ENCODE measurements around the gene KLF7.

Gene KLF7

DNA sequence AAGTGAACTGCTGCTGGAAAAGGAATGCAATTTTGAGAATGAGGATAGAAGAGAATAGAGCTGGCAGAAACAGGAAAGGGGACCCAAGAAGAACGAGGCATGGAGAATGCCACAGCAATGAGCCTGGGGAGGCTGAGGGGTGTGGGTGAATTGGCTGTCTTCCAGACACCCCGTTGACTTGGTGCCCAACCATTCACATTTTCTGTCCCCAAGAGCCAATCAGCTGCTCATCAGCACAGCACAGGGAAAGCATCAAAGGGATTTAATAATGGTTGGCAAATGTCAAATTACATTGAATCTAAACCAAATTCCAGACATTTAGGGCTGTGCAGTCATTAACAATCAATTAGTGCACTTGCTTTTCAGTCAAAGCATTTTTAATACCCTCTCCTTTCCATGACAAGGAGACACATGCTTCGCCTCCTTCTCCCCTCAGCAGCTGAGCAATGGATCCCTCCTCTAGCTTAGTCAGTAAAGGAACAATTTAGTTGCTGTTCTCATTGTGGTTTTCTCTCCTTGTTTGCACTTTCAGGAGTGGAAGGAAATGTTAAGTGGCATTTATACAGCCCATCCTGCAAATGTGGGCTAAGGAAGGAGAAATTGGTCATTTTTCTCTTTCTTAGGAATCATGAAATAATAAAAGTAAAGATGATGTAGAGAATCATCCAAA lies 98.8 kb downstream of the KLF7 start:
- Histone ChIP-seq H3K27me3 (ENCODE audit: control insufficient read depth, insufficient read depth, low read length) (no peaks in the 10 kb centered on the region), H3K4me3 (ENCODE audit: low read depth, low read length) (no peak overlapping the region), H3K36me3 (ENCODE audit: control insufficient read depth, insufficient read depth, low read length) (no peaks in the 10 kb centered on the region), H3K4me1 (ENCODE audit: control insufficient read depth, insufficient read depth, low read length) (no peaks in the 10 kb centered on the region), H3K9ac (ENCODE audit: low read depth, low read length) (no peak overlapping the region), H3K9me3 (ENCODE audit: control insufficient read depth, insufficient read depth, low read length) (no peaks in the 10 kb centered on the region)

- H3K9me3 ChIP-seq (ENCODE audit: control insufficient read depth, insufficient read depth, low read length), result no peaks in the 10 kb centered on the region
- no peak overlapping the region for H3K9ac ChIP-seq (ENCODE audit: low read depth, low read length)
- H3K36me3 ChIP-seq (ENCODE audit: control insufficient read depth, insufficient read depth, low read length), result no peaks in the 10 kb centered on the region
- H3K4me3 ChIP-seq (ENCODE audit: low read depth, low read length), result no peak overlapping the region
- H3K27me3 ChIP-seq (ENCODE audit: control insufficient read depth, insufficient read depth, low read length), result no peaks in the 10 kb centered on the region
- no peaks in the 10 kb centered on the region for H3K4me1 ChIP-seq (ENCODE audit: control insufficient read depth, insufficient read depth, low read length)
Observed at GRCh38 chr2:207066166-207066565, 99.6 kb downstream of the KLF7 start.

GRCh38 chr2:207064128-207064690 lies 101.5 kb downstream of the KLF7 start:
- Histone ChIP-seq H3K27me3 (ENCODE audit: control insufficient read depth, insufficient read depth, low read length) (no peaks in the 10 kb centered on the region), H3K36me3 (ENCODE audit: control insufficient read depth, insufficient read depth, low read length) (no peaks in the 10 kb centered on the region), H3K4me1 (ENCODE audit: control insufficient read depth, insufficient read depth, low read length) (no peaks in the 10 kb centered on the region), H3K9me3 (ENCODE audit: control insufficient read depth, insufficient read depth, low read length) (no peaks in the 10 kb centered on the region), H3K9ac (ENCODE audit: low read depth, low read length) (no peak overlapping the region), H3K4me3 (ENCODE audit: low read depth, low read length) (no peak overlapping the region)

DNA sequence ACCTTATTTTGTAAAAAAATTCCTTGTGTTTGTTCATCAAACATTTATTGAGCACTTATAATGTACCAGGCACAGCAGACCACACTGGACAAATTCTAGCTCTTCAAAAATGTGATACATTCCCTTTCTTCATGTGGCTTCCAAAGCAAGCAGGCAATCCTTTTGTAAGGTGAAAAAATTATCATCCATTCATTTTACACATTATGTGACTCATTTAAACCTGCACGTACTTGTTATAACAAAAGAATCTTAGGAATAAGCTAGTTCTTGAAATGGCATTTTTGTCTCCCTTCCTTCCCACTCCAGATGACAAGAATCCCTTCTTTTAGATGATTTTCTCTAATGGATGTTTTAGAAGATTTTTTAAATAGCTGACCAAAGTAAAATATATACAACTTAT lies 104.6 kb downstream of the KLF7 start:
- H3K9ac ChIP-seq (ENCODE audit: low read depth, low read length), result no peak overlapping the region
- H3K4me1 ChIP-seq (ENCODE audit: control insufficient read depth, insufficient read depth, low read length), result no peaks in the 10 kb centered on the region
- no peak overlapping the region for H3K4me3 ChIP-seq (ENCODE audit: low read depth, low read length)
- no peaks in the 10 kb centered on the region for H3K9me3 ChIP-seq (ENCODE audit: control insufficient read depth, insufficient read depth, low read length)
- no peaks in the 10 kb centered on the region for H3K27me3 ChIP-seq (ENCODE audit: control insufficient read depth, insufficient read depth, low read length)
- no peaks in the 10 kb centered on the region for H3K36me3 ChIP-seq (ENCODE audit: control insufficient read depth, insufficient read depth, low read length)

DNA sequence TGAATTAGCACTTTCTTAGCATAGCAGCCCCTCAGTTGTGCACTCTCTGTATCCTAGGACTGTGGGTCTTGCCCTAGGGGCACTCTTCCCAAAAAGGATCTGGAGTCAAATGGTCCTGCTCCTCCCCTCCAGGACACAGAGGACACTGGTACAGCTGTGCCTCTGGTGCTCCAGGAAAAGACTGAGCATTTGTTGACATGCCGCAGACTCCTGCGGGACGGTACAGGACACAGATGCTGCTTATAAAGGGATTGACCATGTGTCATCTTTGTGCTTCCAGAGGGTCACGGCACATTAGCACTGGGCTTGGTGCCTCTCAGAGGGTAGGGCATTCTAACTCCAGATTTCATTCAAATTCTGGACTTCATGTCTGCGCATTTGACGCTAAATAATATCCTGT lies 110.5 kb downstream of the KLF7 start:
- Histone ChIP-seq H3K9ac (ENCODE audit: low read depth, low read length) (no peak overlapping the region), H3K4me1 (ENCODE audit: control insufficient read depth, insufficient read depth, low read length) (no peaks in the 10 kb centered on the region), H3K36me3 (ENCODE audit: control insufficient read depth, insufficient read depth, low read length) (no peaks in the 10 kb centered on the region), H3K4me3 (ENCODE audit: low read depth, low read length) (no peak overlapping the region), H3K9me3 (ENCODE audit: control insufficient read depth, insufficient read depth, low read length) (no peaks in the 10 kb centered on the region), H3K27me3 (ENCODE audit: control insufficient read depth, insufficient read depth, low read length) (no peaks in the 10 kb centered on the region)

GRCh38 chr2:207054521-207054920 lies 111.2 kb downstream of the KLF7 start:
- no peaks in the 10 kb centered on the region for H3K36me3 ChIP-seq (ENCODE audit: control insufficient read depth, insufficient read depth, low read length)

DNA sequence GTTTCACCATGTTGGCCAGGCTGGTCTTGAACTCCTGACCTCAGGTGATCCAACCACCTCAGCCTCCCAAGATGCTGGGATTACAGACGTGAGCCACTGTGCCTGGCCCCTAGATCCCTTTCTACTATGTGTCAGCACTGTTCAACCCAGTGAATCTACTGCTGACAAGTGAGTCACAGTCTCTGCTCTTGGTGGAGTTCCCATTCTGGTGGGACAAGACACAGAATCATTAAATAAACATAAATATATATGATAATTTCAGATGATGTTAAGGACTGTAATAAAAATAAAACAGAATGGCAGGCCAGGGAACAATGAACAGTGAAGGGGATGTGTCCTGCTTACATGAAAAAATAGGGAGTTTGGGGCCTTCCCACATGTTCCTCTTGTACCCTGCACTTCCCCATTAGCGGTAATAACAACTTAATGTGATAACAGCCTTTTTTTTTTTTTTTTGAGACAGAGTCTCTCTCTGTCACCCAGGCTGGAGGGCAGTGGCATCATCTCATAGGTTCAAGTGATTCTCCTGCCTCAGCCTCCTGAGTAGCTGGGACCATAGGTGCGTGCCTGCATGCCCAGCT lies 114.3 kb downstream of the KLF7 start:
- Histone ChIP-seq H3K4me3 (ENCODE audit: low read depth, low read length) (no peak overlapping the region), H3K9ac (ENCODE audit: low read depth, low read length) (no peak overlapping the region), H3K27me3 (ENCODE audit: control insufficient read depth, insufficient read depth, low read length) (no peaks in the 10 kb centered on the region), H3K36me3 (ENCODE audit: control insufficient read depth, insufficient read depth, low read length) (no peaks in the 10 kb centered on the region), H3K9me3 (ENCODE audit: control insufficient read depth, insufficient read depth, low read length) (no peaks in the 10 kb centered on the region), H3K4me1 (ENCODE audit: control insufficient read depth, insufficient read depth, low read length) (peaks cover 5% of the 10 kb centered on the region)

More at GRCh38 chr2:207054521-207054920, 111.2 kb downstream of the KLF7 start:
- no peaks in the 10 kb centered on the region for H3K9me3 ChIP-seq (ENCODE audit: control insufficient read depth, insufficient read depth, low read length)
- H3K4me3 ChIP-seq (ENCODE audit: low read depth, low read length), result no peak overlapping the region
- no peak overlapping the region for H3K9ac ChIP-seq (ENCODE audit: low read depth, low read length)
- H3K27me3 ChIP-seq (ENCODE audit: control insufficient read depth, insufficient read depth, low read length), result no peaks in the 10 kb centered on the region
- no peaks in the 10 kb centered on the region for H3K4me1 ChIP-seq (ENCODE audit: control insufficient read depth, insufficient read depth, low read length)

DNA sequence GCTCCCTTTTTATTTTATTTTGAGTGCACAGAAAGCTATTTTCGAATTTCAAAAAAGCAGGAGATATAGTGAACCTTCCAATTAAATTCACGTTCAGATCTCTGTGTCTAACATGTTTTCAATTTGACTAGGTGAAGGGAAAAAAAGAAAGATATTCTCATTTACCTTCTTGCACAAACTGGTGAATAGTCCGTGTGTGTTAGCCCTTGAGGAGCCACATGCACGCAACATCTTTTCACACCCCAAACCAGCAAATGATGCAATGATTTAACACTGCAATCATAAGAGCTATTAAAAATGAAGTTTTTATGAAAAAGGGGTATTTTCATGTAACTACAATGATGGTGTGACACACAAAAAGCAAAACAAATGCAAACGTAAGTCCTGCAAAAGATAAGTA lies 116.6 kb downstream of the KLF7 start:
- H3K36me3 ChIP-seq (ENCODE audit: control insufficient read depth, insufficient read depth, low read length), result no peaks in the 10 kb centered on the region

GRCh38 chr2:207048416-207048815 lies 117.3 kb downstream of the KLF7 start:
- Histone ChIP-seq H3K27me3 (ENCODE audit: control insufficient read depth, insufficient read depth, low read length) (no peaks in the 10 kb centered on the region), H3K9me3 (ENCODE audit: control insufficient read depth, insufficient read depth, low read length) (no peaks in the 10 kb centered on the region), H3K4me3 (ENCODE audit: low read depth, low read length) (no peak overlapping the region), H3K36me3 (ENCODE audit: control insufficient read depth, insufficient read depth, low read length) (no peaks in the 10 kb centered on the region), H3K9ac (ENCODE audit: low read depth, low read length) (no peak overlapping the region), H3K4me1 (ENCODE audit: control insufficient read depth, insufficient read depth, low read length) (peaks cover 5% of the 10 kb centered on the region)

More for the DNA sequence above, 116.6 kb downstream of the KLF7 start:
- no peak overlapping the region for H3K9ac ChIP-seq (ENCODE audit: low read depth, low read length)
- no peaks in the 10 kb centered on the region for H3K9me3 ChIP-seq (ENCODE audit: control insufficient read depth, insufficient read depth, low read length)
- H3K4me3 ChIP-seq (ENCODE audit: low read depth, low read length), result no peak overlapping the region
- H3K27me3 ChIP-seq (ENCODE audit: control insufficient read depth, insufficient read depth, low read length), result no peaks in the 10 kb centered on the region
- peaks cover 5% of the 10 kb centered on the region for H3K4me1 ChIP-seq (ENCODE audit: control insufficient read depth, insufficient read depth, low read length)

DNA sequence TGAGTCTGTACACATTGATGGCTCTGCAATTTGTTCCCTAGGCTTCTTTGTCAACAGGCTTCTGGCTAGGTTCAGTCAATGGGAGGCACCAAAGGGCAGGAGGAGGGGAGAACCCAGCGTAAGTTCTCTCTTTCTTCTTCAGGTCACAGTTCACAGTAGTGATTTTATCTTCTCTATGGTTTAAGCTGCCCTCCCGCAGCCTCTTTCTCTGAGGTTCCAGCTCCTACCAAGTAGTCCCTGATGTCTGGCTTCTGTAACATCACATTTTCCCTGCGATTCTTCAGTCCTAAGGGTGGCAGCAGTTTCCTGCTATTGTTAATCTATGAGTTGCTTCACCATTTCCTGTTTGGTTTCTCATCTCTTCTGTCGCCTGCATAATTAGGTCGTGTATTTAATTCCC lies 119.0 kb downstream of the KLF7 start:
- Histone ChIP-seq H3K9me3 (ENCODE audit: control insufficient read depth, insufficient read depth, low read length) (no peaks in the 10 kb centered on the region), H3K27me3 (ENCODE audit: control insufficient read depth, insufficient read depth, low read length) (no peaks in the 10 kb centered on the region), H3K4me3 (ENCODE audit: low read depth, low read length) (no peak overlapping the region), H3K36me3 (ENCODE audit: control insufficient read depth, insufficient read depth, low read length) (no peaks in the 10 kb centered on the region), H3K9ac (ENCODE audit: low read depth, low read length) (no peak overlapping the region), H3K4me1 (ENCODE audit: control insufficient read depth, insufficient read depth, low read length) (peaks cover 13% of the 10 kb centered on the region)

- no peaks in the 10 kb centered on the region for H3K9me3 ChIP-seq (ENCODE audit: control insufficient read depth, insufficient read depth, low read length)
- no peak overlapping the region for H3K9ac ChIP-seq (ENCODE audit: low read depth, low read length)
- no peaks in the 10 kb centered on the region for H3K27me3 ChIP-seq (ENCODE audit: control insufficient read depth, insufficient read depth, low read length)
- no peaks in the 10 kb centered on the region for H3K36me3 ChIP-seq (ENCODE audit: control insufficient read depth, insufficient read depth, low read length)
- H3K4me3 ChIP-seq (ENCODE audit: low read depth, low read length), result no peak overlapping the region
- H3K4me1 ChIP-seq (ENCODE audit: control insufficient read depth, insufficient read depth, low read length), result peaks cover 18% of the 10 kb centered on the region
Observed at GRCh38 chr2:207045531-207045930, 120.2 kb downstream of the KLF7 start.
